Pancreas (tissue), 10 donors: ENCODE measurements around the gene ADAD2. TPM values are rescaled to one million over a fixed set of nuclear protein-coding genes. Genes with fewer than 3 reads are reported as not detected.
A peak's percentile ranks its signal among the peaks of the same experiment; 100 is the strongest.

Source experiments
- ATAC-seq, 4 donors: fragments of 200-7000 bp; cut with Tn5 transposase; one replicate each; pipeline versions ENCODE4 v1.8.0 to v1.9.1; 2020; ENCODE audit warnings: mild to moderate bottlenecking in 4 of 4, moderate library complexity in 4 of 4
- DNase-seq, 6 donors: peaks; one replicate each; pipeline ENCODE4 v3.0.0-alpha.2; 2020
- FAIRE-seq: peaks from 2 replicates; lab custom pipeline; 2012; peaks lifted over from hg19 to GRCh38; lab: Jason Lieb, UNC
- H3K27ac ChIP-seq, 4 donors: fragments of 200-600 bp; sonication (generic); 1 replicate in 3 of 4; 2 replicates in 1 of 4; pipeline versions ENCODE4 v1.5.0 to v1.8.0; 2020
- H3K27me3 ChIP-seq, 4 donors: fragments of 200-600 bp; one replicate each; pipeline ENCODE4 v1.8.0; 2021
- H3K36me3 ChIP-seq, 3 donors: fragments of 200-600 bp; sonication (generic) in 1 of 3; one replicate each; pipeline versions ENCODE4 v1.5.0 to v1.8.0; 2020 to 2021
- H3K4me1 ChIP-seq, 3 donors: fragments of 200-600 bp; one replicate each; pipeline ENCODE4 v1.8.0; 2021
- H3K4me3 ChIP-seq, 4 donors: fragments of 200-600 bp; sonication (generic) in 2 of 4; one replicate each; pipeline versions ENCODE4 v1.5.0 to v1.8.0; 2020 to 2021
- H3K9me3 ChIP-seq, 4 donors: fragments of 200-600 bp; one replicate each; pipeline ENCODE4 v1.8.0; 2021
- CTCF ChIP-seq, 4 donors: fragments of 200-600 bp; sonication (generic) in 3 of 4; IDR thresholded peaks; one replicate each; pipeline versions ENCODE4 v1.5.0 to v1.8.0; 2021; ENCODE audit warnings: antibody characterized with exemption in 4 of 4
- WGBS, 2 donors: extraction: QIAGEN DNeasy Blood & Tissue Kit; methylation state at CpG; one replicate each; pipeline ENCODE4 v1.1.7; 2013; 5-methylcytosine and 5-hydroxymethylcytosine counted together
- intact Hi-C, 3 donors: fragments of 100-400 bp; cut with DNase I; formaldehyde crosslinking; loops; one replicate each; pipeline versions ENCODE4 v1.11.1 to v1.14.2; 2022
- polyA plus RNA-seq, 2 donors: library from polyadenylated mRNA; stranded (reverse); fragments of 200-250 nt; gene quantifications; one replicate each; pipeline ENCODE4 v1.2.3, GENCODE V29; 2013
- total RNA-seq, 6 donors: library from RNA; stranded (reverse); fragmentation: NEBNext Ultra II Directional in 4 of 6; extraction: Animal tissue kit (Norgen Biotek cat#: 25700) in 4 of 6; gene quantifications; one replicate each; pipeline versions ENCODE4 v1.2.1 to v1.2.4, GENCODE V29; 2021 to 2023
- donor health status: healthy with polysubstance abuse.
- donor health status: DM: no; HTN: no; CAD: no; lungs with moderate emphysema.
- donor health status: DM: no; HTN: no; CAD: no.
- donor health status: control.
- donor health status: control.
- donor health status: Bipolar disorder and iron deficiency.
- donor health status: DM: yes; HTN: yes; CAD: no.
- donor health status: DM: no; HTN: no; CAD: no.
- donor health status: DM: no; HTN: no; CAD: no.
- donor health status: DM: yes; HTN: yes; CAD: no.

Gene ADAD2
- total and polyA plus RNA-seq, 8 donors = 0.19 to 3.8 (median 1.3) TPM; not detected in 4

DNA sequence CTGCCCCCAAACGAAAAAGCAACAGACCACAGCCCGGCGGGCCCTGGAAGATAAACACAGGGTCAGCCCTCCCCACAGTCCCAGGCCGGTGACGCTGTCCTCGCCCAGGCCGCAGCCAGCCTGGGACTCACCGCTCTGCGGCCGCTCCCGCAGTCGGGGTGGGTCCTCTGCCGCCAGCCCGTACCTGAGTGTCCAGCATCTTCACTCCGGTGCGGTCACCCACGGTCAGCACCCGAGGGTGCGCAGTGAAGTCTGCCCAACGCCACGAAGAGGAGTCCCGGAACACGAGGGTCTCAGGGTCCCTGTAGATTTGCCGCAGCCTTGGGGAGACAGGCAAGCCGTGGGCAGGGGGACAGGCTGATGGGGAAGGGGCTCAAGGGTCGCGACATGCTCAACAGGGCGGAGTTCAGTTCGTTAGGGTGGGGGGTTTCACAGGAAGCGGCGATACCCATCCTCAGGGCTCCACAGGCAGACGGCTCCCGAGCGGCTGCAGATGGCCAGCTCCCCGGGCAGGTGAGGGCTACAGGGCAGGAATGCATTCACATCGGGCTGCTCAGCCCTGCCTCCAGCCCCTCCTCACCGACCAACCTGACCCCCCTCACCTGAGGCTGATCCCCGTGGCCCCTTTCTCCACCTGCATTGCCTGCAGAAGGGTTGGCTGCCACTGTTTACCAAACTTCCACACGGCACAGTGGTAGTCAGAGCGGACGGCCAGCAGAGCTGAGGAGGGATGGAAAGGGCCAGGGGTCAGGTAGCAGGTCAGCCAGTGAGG, 9.6 kb upstream of the ADAD2 start:
- ATAC-seq (no peak), DNase-seq (peak in 1 of 6 donors; percentile 61), FAIRE-seq (no peak)
- H3K27ac ChIP-seq = no peak overlapping the region
- H3K9me3 ChIP-seq = no peaks in the 10 kb centered on the region
- peaks cover 4 to 22% (median 12%) of the 10 kb centered on the region in 3 donors for H3K4me1 ChIP-seq
- peaks cover 0 to 25% (median 12%) of the 10 kb centered on the region in 3 donors for H3K36me3 ChIP-seq
- no peak overlapping the region for H3K4me3 ChIP-seq
- intact Hi-C loops = loop anchor here in 1 of 3 donors (10.0 kb wide), 1 partner anchor 97 kb away; no protein-coding TSS in a partner anchor
- no peak for TF ChIP-seq CTCF (IDR thresholded peaks at IDR 0.05)
- H3K27me3 ChIP-seq = no peaks in the 10 kb centered on the region
- WGBS, 2 donors = 90 to 91% methylated on average over 38 to 41 of the region's 41 CpGs

DNA sequence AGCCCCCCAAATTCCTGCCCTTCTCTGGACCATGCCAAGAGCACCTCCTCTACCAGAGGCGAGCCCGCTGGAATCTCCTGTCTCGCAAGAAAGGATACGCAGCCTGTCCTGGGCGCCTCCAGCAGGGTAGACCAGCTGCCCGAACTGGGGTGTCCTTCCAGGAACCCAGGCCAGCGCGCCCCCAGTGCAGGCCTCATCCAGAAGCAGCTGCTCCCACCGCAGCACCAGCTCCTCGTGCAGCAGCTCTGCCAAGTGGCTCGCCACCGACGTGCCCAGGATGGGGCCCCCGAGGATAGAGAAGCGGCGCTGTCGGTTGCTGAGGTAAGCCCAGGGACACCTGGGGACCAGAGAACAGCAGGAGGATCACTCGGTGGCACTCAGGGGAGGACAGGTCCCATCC, 8.9 kb upstream of the ADAD2 start:
- intact Hi-C loops = loop anchor here in 1 of 3 donors (10.0 kb wide), 1 partner anchor 97 kb away; no protein-coding TSS in a partner anchor
- FAIRE-seq = no peak

DNA sequence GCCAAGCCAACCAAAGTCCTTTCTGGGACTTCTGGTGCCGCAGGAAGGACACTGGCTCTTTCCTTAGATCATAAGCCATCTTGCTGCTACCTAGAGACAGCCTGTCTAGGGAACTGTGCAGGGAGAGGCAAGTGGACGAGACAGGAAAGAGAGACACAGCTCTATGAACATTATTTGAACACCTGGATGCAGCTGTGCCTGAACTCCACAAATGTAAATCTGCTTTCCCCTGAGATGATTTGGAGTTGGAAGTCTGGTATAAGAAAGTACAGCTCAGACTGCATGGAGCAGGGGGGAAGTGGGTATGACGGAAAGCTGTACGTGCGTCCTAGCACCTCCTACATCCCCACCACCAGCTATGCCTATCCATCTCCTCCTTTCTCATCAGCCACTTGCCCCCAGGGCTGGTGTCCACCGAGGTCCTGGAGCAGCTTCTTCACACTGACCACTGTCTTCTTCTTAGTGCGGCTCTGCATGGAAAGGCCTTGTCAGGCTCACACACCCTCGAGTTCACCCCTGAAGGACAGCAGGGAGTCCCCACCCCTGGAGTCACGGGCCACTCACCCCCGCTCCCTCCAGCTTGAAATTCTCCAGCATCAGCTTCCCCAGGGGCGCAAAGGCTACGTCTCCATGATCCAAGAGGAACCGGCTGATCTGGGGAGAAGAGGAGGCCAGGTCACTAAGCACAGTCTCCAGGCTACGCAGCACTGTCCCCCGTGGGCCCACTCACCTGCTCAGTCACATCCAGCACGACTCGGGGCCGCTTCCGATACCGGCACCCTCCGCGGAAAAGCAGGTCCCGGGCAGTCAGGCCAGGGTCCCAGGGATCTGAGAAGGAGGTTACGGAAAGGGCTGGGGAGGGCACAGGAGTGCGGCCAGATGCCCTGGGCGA, 8.0 kb upstream of the ADAD2 start:
- whole genome bisulfite sequencing, 2 donors = 96% methylated on average over 26 of the region's 26 CpGs
- no peak for FAIRE-seq
- no peaks in the 10 kb centered on the region for H3K27me3 ChIP-seq
- H3K36me3 ChIP-seq = peaks cover 0 to 25% (median 12%) of the 10 kb centered on the region in 3 donors
- H3K9me3 ChIP-seq = no peaks in the 10 kb centered on the region
- intact Hi-C loops = loop anchor here in 1 of 3 donors (10.0 kb wide), 1 partner anchor 98 kb away; no protein-coding TSS in a partner anchor
- H3K4me1 ChIP-seq = peaks cover 4 to 16% (median 12%) of the 10 kb centered on the region in 3 donors
- no peak for TF ChIP-seq CTCF (IDR thresholded peaks at IDR 0.05)
- H3K4me3 ChIP-seq = no peak overlapping the region
- DNase-seq = peak in 1 of 6 donors; percentile 74
- no peak overlapping the region for H3K27ac ChIP-seq
- no peak for ATAC-seq

More for the DNA sequence above, 8.9 kb upstream of the ADAD2 start:
- DNase-seq = peak in 1 of 6 donors; percentile 64
- no peak for TF ChIP-seq CTCF (IDR thresholded peaks at IDR 0.05)
- Histone ChIP-seq H3K27me3 (no peaks in the 10 kb centered on the region), H3K36me3 (peaks cover 0 to 25% (median 12%) of the 10 kb centered on the region in 3 donors), H3K4me1 (peaks cover 4 to 16% (median 12%) of the 10 kb centered on the region in 3 donors), H3K9me3 (no peaks in the 10 kb centered on the region), H3K4me3 (no peak overlapping the region), H3K27ac (no peak overlapping the region)
- ATAC-seq = no peak
- 93 to 96% methylated on average over 18 of the region's 18 CpGs for WGBS, 2 donors

GRCh38 chr16:84183572-84183875, 7.4 kb upstream of the ADAD2 start:
- peaks cover 0 to 25% (median 12%) of the 10 kb centered on the region in 3 donors for H3K36me3 ChIP-seq
- no peak for DNase-seq
- H3K4me1 ChIP-seq = peaks cover 4 to 16% (median 12%) of the 10 kb centered on the region in 3 donors
- no peak overlapping the region for H3K4me3 ChIP-seq
- intact Hi-C loops = loop anchor here in 1 of 3 donors (10.0 kb wide), 1 partner anchor 99 kb away; no protein-coding TSS in a partner anchor
- H3K27ac ChIP-seq = no peak overlapping the region
- no peaks in the 10 kb centered on the region for H3K9me3 ChIP-seq
- no peak for FAIRE-seq
- WGBS, 2 donors = 95 to 97% methylated on average over 5 of the region's 5 CpGs
- no peak for TF ChIP-seq CTCF (IDR thresholded peaks at IDR 0.05)
- no peaks in the 10 kb centered on the region for H3K27me3 ChIP-seq
- no peak for ATAC-seq
